Stimulated activated CD8-positive, alpha-beta memory T cell treated with anti-CD3 and anti-CD28 coated beads, Interleukin-7, amount 100 ng/mL, for 1 hour (primary cell): ENCODE results near the gene CAMK2N1.
A peak's percentile ranks its signal among the peaks of the same experiment; 100 is the strongest.
"Not testable (repeated sequence)": the region's sequence is repeated elsewhere in the genome, so short reads cannot be mapped to it uniquely, and the experiment has no call there.

Experiments used
- DNase-seq, 2 donors: peaks; one replicate each; pipeline ENCODE4 v3.0.0-alpha.2; 2020; ENCODE audit warnings: low read depth in 2 of 2

CAMK2N1 gene

GRCh38 chr1:20485527-20486456 lies at the start of gene CAMK2N1:
CAMK2N1 (minus strand) TSS chr1:20486210; CDS start chr1:20485379, 831 bp downstream.
- peak; percentile 25 for DNase-seq

- no peak for DNase-seq
Measured at GRCh38 chr1:20534659-20535417, 48.8 kb upstream of the CAMK2N1 start.

- no peak for DNase-seq
Measured at GRCh38 chr1:20533635-20534034, 47.6 kb upstream of the CAMK2N1 start.

GRCh38 chr1:20530901-20531300 lies 44.9 kb upstream of the CAMK2N1 start:
- no peak for DNase-seq

- no peak for DNase-seq
Measured at GRCh38 chr1:20530306-20530705, 44.3 kb upstream of the CAMK2N1 start.

GRCh38 chr1:20528221-20528620 lies 42.2 kb upstream of the CAMK2N1 start:
- no peak for DNase-seq

- no peak for DNase-seq
Measured at GRCh38 chr1:20526267-20526666, 40.3 kb upstream of the CAMK2N1 start.

- peak; percentile 31 to 55 for DNase-seq
Measured at GRCh38 chr1:20521960-20522861, 36.2 kb upstream of the CAMK2N1 start.

GRCh38 chr1:20519609-20520262 lies 33.7 kb upstream of the CAMK2N1 start:
- DNase-seq, result not testable (repeated sequence)

- DNase-seq, result no peak
Measured at GRCh38 chr1:20511518-20512428, 25.8 kb upstream of the CAMK2N1 start.

GRCh38 chr1:20508411-20508771 lies 22.4 kb upstream of the CAMK2N1 start:
- no peak for DNase-seq

GRCh38 chr1:20507564-20508410 lies 21.8 kb upstream of the CAMK2N1 start, which contains the start of gene MUL1:
MUL1 (minus strand) TSS chr1:20508151; CDS start chr1:20508024, 127 bp downstream.
- DNase-seq, result peak; percentile 88 to 92

- no peak for DNase-seq
Measured at GRCh38 chr1:20507248-20507563, 21.2 kb upstream of the CAMK2N1 start.

- DNase-seq, result no peak
Measured at GRCh38 chr1:20505488-20505887, 19.5 kb upstream of the CAMK2N1 start.

- DNase-seq, result no peak
Measured at GRCh38 chr1:20500716-20501115, 14.7 kb upstream of the CAMK2N1 start.

GRCh38 chr1:20499718-20500117 lies 13.7 kb upstream of the CAMK2N1 start:
- no peak for DNase-seq

- DNase-seq, result no peak
Measured at GRCh38 chr1:20499105-20499504, 13.1 kb upstream of the CAMK2N1 start.

GRCh38 chr1:20498116-20498515 lies 12.1 kb upstream of the CAMK2N1 start:
- no peak for DNase-seq

GRCh38 chr1:20497506-20497905 lies 11.5 kb upstream of the CAMK2N1 start:
- no peak for DNase-seq
